Fibroblast of mammary gland (primary cell): Measurements from ENCODE around the gene PRKAG2.

Source experiments
- DNase-seq: peaks from one replicate; pipeline ENCODE4 v3.0.0-alpha.2; 2010; ENCODE audit warnings: low read depth
- H3K4me3 ChIP-seq: 2 replicates; pipeline ENCODE4 v1.5.1; 2011; ENCODE audit warnings: low read depth, mild to moderate bottlenecking, low read length, moderate library complexity; ENCODE audit not compliant: control insufficient read depth
- TF ChIP-seq, protein P1 (sequence below): conservative IDR thresholded peaks from 2 replicates; pipeline ENCODE4 v1.5.1; 2011; ENCODE audit warnings: low read depth, low read length, inconsistent platforms; ENCODE audit not compliant: control insufficient read depth, insufficient read depth

The PRKAG2 gene

DNA sequence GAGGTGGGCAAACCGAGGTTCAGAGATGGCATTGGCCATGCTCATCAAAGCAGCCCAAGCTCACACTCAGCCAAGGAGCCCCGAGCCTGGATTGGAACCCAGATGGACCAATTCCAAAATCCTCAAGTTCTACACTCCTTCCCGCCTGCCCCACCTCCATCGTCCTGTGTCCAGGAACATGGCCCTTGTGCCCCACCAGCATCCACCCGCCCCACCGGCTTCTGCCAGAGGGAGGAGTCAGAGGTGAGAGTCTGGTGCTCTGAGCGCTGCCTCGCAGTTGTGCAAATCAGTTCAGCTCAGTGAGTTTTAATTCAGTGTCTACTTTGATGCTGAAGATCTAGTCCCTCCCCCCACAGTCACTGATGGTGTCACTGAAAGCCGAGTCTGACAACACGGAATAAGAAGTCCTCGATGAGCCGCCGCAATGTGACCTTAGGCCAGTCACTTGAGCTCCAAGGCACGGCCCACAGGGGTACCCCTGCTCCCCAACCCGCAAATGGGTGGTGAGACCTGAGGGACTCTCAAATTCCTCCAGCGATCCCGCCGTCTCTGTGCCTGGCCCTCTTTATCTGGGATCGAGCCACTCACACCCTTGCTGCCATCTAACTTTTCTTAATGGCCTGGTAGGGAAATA lies 26.3 kb downstream of the PRKAG2 start:
- TF ChIP-seq, protein P1, sequence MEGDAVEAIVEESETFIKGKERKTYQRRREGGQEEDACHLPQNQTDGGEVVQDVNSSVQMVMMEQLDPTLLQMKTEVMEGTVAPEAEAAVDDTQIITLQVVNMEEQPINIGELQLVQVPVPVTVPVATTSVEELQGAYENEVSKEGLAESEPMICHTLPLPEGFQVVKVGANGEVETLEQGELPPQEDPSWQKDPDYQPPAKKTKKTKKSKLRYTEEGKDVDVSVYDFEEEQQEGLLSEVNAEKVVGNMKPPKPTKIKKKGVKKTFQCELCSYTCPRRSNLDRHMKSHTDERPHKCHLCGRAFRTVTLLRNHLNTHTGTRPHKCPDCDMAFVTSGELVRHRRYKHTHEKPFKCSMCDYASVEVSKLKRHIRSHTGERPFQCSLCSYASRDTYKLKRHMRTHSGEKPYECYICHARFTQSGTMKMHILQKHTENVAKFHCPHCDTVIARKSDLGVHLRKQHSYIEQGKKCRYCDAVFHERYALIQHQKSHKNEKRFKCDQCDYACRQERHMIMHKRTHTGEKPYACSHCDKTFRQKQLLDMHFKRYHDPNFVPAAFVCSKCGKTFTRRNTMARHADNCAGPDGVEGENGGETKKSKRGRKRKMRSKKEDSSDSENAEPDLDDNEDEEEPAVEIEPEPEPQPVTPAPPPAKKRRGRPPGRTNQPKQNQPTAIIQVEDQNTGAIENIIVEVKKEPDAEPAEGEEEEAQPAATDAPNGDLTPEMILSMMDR: no peak
- H3K4me3 ChIP-seq: no peak overlapping the region
- DNase-seq: no peak

DNA sequence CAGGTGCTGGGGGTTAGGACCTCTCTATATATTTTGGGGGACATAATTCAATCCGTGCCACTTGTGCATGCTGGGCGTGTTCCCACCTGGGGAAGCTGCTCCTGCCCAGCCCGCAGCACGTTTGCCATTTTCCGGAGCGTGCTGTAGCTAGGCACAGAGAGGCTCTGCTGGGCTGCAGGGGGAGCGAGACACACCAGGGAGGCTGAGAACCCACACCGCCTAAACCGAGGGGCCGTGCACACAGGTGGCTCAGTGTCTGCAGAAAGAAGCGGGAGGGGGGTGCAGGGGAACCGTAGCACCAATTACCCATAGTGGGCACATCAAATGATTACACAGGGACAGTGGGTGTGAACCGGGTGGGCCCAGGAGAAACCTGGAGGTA lies 27.0 kb downstream of the PRKAG2 start:
- no peak overlapping the region for H3K4me3 ChIP-seq
- DNase-seq: no peak
- TF ChIP-seq, protein P1: no peak

DNA sequence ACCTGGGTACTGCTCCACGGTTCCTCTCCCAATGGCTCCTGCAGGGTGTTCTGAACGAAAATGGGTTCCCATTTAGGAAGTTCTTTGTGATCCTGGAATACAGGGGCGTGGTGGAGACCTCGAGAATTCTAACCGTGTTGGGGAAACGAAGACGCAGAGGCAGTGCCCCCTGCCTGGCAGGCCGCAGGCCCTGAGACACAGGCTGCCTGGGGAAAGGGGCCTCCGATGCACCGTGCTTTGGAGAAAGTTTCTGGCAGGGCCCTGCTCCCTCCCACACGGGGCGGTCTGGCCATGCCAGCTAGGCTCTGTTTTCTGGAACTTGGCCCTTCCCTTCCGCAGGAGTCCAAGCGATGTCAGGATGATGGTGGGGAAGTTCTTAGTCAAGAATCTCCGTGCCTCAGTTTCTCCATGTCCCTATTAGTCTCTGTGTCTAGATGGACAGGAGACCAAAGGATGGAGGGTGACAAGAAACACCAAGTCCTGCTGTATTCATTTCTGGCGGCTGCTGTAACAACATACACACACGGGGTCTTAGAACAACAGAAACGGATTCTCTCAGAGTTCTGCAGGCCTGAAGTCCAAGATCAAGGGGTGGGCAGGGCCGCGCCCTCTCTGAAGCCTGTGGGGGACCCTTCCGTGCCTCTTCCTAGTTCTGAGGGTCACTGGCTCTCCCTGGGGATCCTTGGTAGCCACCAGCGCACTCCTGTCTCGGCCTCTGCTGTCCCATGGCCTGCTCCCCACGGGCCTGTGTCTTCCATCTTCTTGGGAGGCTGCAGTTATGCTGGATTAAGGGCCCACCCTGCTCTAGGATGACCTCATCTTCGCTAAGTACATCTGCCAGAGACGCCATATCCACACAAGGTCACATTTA lies 27.7 kb downstream of the PRKAG2 start:
- DNase-seq: no peak
- TF ChIP-seq, protein P1: no peak
- H3K4me3 ChIP-seq: no peak overlapping the region

DNA sequence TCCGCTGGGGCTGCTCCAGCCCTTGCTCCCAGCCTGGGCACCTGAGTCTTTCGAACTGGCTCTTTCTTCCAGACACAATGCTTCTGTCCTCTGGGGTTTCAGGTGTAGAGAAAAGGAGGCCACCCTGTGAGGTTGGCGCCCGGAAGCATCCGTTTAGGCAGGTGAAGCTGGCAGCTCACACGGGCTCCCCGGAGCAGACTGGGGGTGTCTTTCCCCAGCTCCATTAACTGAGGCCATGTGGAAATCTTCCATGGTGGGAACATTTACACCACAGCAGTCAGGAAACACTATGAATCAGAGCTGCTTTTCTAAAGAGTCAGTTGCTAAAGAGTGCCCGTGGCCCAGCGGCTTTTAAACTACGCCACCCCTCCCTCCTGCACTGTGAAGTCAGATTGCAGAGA lies 29.2 kb downstream of the PRKAG2 start:
- no peak for DNase-seq
- no peak overlapping the region for H3K4me3 ChIP-seq
- TF ChIP-seq, protein P1: no peak

DNA sequence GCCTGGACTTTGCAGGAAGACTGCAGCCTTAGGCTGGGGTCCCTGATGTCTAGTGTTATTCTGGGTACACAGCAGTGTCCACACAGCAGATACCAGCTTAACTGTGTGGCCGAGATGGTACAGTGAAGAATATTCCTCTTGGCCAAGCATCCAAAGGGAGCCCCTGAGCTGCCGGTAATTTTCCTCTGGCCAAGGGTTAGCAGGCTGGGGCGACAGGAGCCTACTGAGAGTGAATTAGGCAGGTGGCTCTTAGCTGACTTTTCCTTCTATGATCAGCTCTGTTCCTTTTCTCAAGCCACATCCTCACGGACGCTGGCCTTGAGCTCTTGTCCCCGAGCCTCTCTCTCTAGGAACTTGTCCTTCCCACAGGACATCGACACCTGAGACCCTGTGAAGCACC lies 29.8 kb downstream of the PRKAG2 start:
- DNase-seq: no peak
- H3K4me3 ChIP-seq: no peak overlapping the region
- TF ChIP-seq, protein P1: no peak

DNA sequence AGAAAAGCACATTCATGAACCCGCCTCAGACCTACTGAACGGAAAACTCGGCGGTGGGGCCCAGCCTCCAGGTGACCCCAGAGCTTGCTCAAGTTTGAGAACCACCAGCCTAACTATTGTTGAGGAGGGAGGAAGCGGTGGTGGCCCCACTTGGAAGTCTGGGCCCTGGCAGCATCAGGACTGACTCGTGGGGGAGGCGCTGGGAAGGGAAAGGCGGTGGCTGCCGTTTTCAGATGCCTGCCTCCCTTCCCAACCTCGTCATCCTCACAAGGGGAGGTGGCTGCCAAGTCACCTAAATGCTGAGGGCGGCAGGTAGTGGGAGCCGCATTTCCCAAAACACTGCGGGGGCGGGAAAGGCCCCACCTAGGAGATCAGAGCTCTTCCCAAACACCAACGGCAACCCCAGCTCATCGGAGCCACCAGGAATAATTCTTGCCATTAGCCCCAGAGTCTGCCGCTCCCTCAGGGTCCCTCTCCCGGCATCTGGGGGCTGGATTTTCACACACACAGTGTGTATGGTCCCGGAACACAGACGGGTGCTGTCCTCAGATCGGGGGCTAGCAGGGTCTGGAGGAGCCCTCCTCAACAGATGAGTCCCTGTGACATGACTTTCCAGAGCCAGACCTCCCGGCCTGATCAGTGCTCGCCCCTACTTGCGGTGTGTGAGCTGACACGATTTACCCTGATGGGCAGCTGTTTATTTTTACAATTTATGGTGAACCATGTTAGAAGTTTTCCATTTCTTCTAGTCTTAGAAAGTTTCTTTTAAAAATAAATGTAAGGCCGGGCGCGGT lies 31.3 kb downstream of the PRKAG2 start:
- no peak for DNase-seq
- H3K4me3 ChIP-seq: no peak overlapping the region
- TF ChIP-seq, protein P1: no peak
